ENCODE results near the gene FER1L5.

DNA sequence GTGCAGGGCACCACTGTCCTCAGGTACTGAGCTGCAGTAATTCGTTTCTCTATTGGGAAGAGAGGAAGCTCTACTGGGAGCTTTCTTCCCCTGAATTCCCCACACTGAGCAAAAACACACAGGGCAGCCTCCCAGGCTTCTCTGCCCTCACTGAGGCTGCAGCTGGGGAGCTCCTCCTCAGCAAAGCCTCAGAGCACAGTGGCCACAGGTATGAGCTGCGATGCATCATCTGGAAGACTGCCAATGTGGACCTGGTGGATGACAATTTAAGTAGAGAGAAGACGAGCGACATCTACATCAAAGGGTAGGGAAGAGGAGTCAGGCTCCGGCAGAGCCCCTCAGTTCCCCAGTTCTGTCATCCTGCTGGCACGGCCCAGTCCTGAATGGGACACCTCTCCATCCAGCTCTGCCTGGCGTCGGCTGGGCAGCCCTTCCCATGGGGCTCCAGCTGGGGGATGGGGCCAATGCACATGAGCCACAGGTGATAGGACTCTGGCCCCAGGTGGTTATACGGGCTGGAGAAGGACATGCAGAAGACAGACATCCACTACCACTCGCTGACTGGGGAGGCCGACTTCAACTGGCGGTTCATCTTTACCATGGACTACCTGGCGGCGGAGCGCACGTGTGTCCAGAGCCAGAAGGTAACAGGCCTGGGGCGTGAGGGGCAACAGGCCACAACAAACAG, 59.7 kb downstream of the FER1L5 start:
- TF ChIP-seq, protein P1, sequence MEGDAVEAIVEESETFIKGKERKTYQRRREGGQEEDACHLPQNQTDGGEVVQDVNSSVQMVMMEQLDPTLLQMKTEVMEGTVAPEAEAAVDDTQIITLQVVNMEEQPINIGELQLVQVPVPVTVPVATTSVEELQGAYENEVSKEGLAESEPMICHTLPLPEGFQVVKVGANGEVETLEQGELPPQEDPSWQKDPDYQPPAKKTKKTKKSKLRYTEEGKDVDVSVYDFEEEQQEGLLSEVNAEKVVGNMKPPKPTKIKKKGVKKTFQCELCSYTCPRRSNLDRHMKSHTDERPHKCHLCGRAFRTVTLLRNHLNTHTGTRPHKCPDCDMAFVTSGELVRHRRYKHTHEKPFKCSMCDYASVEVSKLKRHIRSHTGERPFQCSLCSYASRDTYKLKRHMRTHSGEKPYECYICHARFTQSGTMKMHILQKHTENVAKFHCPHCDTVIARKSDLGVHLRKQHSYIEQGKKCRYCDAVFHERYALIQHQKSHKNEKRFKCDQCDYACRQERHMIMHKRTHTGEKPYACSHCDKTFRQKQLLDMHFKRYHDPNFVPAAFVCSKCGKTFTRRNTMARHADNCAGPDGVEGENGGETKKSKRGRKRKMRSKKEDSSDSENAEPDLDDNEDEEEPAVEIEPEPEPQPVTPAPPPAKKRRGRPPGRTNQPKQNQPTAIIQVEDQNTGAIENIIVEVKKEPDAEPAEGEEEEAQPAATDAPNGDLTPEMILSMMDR (conservative IDR thresholded peaks at IDR 0.05 in 1 of 2, IDR thresholded peaks at IDR 0.05 in 1 of 2; ENCODE audit: extremely low read depth in 1 of 2, insufficient read depth in 1 of 2, low read depth in 1 of 2, low read length in 2 of 2) = no peak
- TF ChIP-seq EZH2 (IDR thresholded peaks at IDR 0.05; ENCODE audit: borderline replicate concordance, low read length) = no peak

Measured in mammary epithelial cell (primary cell).